Spleen (tissue), 7 donors: ENCODE measurements around the gene ITPR2.

Source experiments
- CTCF ChIP-seq, 11 experiments: fragments of 200-600 bp in 7 of 11; fragments of 450-650 bp in 4 of 11; sonication (generic) in 4 of 11; IDR thresholded peaks in 8 of 11; conservative IDR thresholded peaks in 3 of 11; 1 replicate in 7 of 11; 2 replicates in 4 of 11; pipeline versions ENCODE4 v1.4.0 to v1.8.0; 2016 to 2021; ENCODE audit warnings: antibody characterized with exemption in 11 of 11, inconsistent platforms in 4 of 11, mild to moderate bottlenecking in 1 of 11
- POLR2AphosphoS5 ChIP-seq, 3 donors: sonication (generic); formaldehyde crosslinking; IDR thresholded peaks; one replicate each; pipeline ENCODE4 v1.5.1; 2017; ENCODE audit warnings: antibody characterized with exemption in 3 of 3
- donor health status: DM: no; HTN: no; CAD: no; lungs with moderate emphysema.
- donor health status: DM: no; HTN: no; CAD: no.
- donor health status: DM: no; HTN: no; CAD: no.

GRCh38 chr12:26705851-26706250 lies 127.1 kb downstream of the ITPR2 start:
- no peak for TF ChIP-seq CTCF (IDR thresholded peaks at IDR 0.05 in 8 of 11, conservative IDR thresholded peaks at IDR 0.05 in 3 of 11)
- no peak for TF ChIP-seq POLR2AphosphoS5 (IDR thresholded peaks at IDR 0.05)
